A673 (cell line): ENCODE results near the gene SLC26A1. TPM values are rescaled to one million over a fixed set of nuclear protein-coding genes. Genes with fewer than 3 reads are reported as not detected.

Experiments used
- BruUV-seq: library from RNA; stranded (reverse); fragments of 400-500 nt; replicated peaks from 2 replicates; lab custom pipeline; 2021; lab: Mats Ljungman, UMichigan
- CTCF ChIA-PET: fragments of 300-600 bp; sonication (Branson Sonifier 250); formaldehyde crosslinking; loops from one replicate; lab custom pipeline; 2022; ENCODE audit warnings: antibody characterized with exemption; lab: Charles Lee
- POLR2A ChIA-PET: fragments of 300-600 bp; sonication (Branson Sonifier 250); formaldehyde crosslinking; loops from one replicate; lab custom pipeline; 2022; ENCODE audit warnings: antibody characterized with exemption; ENCODE audit not compliant: low non-redundant PET; lab: Charles Lee
- DNase-seq: peaks from one replicate; pipeline ENCODE4 v3.0.0-alpha.2; 2015; ENCODE audit warnings: low spot score
- H3K27ac ChIP-seq: fragments of 200-600 bp; sonication (generic); 2 replicates; pipeline ENCODE4 v1.5.1; 2016; ENCODE audit warnings: mixed run types, low read depth, mild to moderate bottlenecking, mixed read lengths, antibody characterized with exemption, low read length; ENCODE audit not compliant: poor library complexity, severe bottlenecking
- H3K27me3 ChIP-seq: fragments of 200-600 bp; sonication (generic); replicated peaks from 2 replicates; pipeline ENCODE4 v1.6.1; 2017; ENCODE audit warnings: mixed run types, low read depth, mild to moderate bottlenecking, mixed read lengths, antibody characterized with exemption, low read length; ENCODE audit not compliant: insufficient read depth, poor library complexity
- H3K36me3 ChIP-seq: fragments of 200-600 bp; sonication (generic); 2 replicates; pipeline ENCODE4 v1.6.1; 2016; ENCODE audit warnings: mixed run types, mild to moderate bottlenecking, mixed read lengths, antibody characterized with exemption, low read length; ENCODE audit not compliant: insufficient read depth, poor library complexity, severe bottlenecking
- H3K4me1 ChIP-seq: fragments of 200-600 bp; sonication (generic); 2 replicates; pipeline ENCODE4 v1.6.1; 2017; ENCODE audit warnings: mixed run types, mild to moderate bottlenecking, mixed read lengths, antibody characterized with exemption, low read length; ENCODE audit not compliant: insufficient read depth, poor library complexity, severe bottlenecking
- H3K4me3 ChIP-seq: fragments of 200-600 bp; sonication (generic); 2 replicates; pipeline ENCODE4 v1.5.1; 2016; ENCODE audit warnings: low read depth, mixed run types, mild to moderate bottlenecking, mixed read lengths, low read length; ENCODE audit not compliant: poor library complexity, severe bottlenecking
- H3K9me3 ChIP-seq: fragments of 200-600 bp; sonication (generic); 2 replicates; pipeline ENCODE4 v1.6.1; 2016; ENCODE audit warnings: mixed run types, low read depth, mild to moderate bottlenecking, mixed read lengths, antibody characterized with exemption, low read length; ENCODE audit not compliant: poor library complexity, severe bottlenecking
- EZH2 ChIP-seq: fragments of 200-600 bp; sonication (generic); IDR thresholded peaks from 2 replicates; pipeline ENCODE4 v1.6.1; 2017; ENCODE audit warnings: borderline replicate concordance, low read depth, mild to moderate bottlenecking, mixed read lengths, antibody characterized with exemption, low read length; ENCODE audit not compliant: poor library complexity, severe bottlenecking
- intact Hi-C: fragments of 100-400 bp; cut with micrococcal nuclease; formaldehyde crosslinking; loops from one replicate; pipeline ENCODE4 v1.10.0; 2022; ENCODE audit not compliant: unreplicated experiment
- total RNA-seq: library from RNA; stranded (reverse); gene quantifications from 2 replicates; pipeline ENCODE4 v1.2.3, GENCODE V29; 2021
- TF ChIP-seq, protein P1 (sequence below): fragments of 300-800, 200-600 bp; sonication (generic); conservative IDR thresholded peaks from 2 replicates; pipeline ENCODE4 v1.5.1; 2017; ENCODE audit warnings: low read depth, mild to moderate bottlenecking, antibody characterized with exemption, low read length, moderate library complexity, mixed read lengths

Gene SLC26A1
- total RNA-seq, 1 experiment from 2014 or later: 0.30 TPM

DNA sequence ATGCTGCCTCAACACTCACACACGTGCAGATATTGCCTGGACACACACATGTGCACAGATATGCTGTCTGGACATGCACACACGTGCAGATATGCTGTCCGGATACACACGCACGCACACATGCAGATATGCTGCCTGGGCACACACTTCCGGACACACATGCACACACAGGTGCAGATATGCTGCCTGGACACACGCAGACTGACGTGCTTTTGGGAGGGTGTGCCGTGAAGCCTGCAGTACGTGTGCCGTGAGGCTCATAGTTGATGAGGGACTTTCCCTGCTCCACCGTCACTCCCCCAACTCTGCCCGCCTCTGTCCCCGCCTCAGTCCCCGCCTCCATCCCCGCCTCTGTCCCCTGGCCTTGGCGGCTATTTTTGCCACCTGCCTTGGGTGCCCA is 32.9 kb upstream of the SLC26A1 start:
- no peaks in the 10 kb centered on the region for H3K9me3 ChIP-seq
- no peak overlapping the region for H3K27ac ChIP-seq
- H3K36me3 ChIP-seq: peaks cover 6% of the 10 kb centered on the region
- TF ChIP-seq, protein P1, sequence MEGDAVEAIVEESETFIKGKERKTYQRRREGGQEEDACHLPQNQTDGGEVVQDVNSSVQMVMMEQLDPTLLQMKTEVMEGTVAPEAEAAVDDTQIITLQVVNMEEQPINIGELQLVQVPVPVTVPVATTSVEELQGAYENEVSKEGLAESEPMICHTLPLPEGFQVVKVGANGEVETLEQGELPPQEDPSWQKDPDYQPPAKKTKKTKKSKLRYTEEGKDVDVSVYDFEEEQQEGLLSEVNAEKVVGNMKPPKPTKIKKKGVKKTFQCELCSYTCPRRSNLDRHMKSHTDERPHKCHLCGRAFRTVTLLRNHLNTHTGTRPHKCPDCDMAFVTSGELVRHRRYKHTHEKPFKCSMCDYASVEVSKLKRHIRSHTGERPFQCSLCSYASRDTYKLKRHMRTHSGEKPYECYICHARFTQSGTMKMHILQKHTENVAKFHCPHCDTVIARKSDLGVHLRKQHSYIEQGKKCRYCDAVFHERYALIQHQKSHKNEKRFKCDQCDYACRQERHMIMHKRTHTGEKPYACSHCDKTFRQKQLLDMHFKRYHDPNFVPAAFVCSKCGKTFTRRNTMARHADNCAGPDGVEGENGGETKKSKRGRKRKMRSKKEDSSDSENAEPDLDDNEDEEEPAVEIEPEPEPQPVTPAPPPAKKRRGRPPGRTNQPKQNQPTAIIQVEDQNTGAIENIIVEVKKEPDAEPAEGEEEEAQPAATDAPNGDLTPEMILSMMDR: no peak
- no peak for TF ChIP-seq EZH2
- DNase-seq: no peak
- intact Hi-C loops: no loop called here
- H3K4me3 ChIP-seq: no peak overlapping the region
- ChIA-PET CTCF (no interaction called here), POLR2A (no interaction called here)
- no TSS peak for BruUV-seq
- H3K27me3 ChIP-seq: no peaks in the 10 kb centered on the region
- peaks cover 15% of the 10 kb centered on the region for H3K4me1 ChIP-seq

DNA sequence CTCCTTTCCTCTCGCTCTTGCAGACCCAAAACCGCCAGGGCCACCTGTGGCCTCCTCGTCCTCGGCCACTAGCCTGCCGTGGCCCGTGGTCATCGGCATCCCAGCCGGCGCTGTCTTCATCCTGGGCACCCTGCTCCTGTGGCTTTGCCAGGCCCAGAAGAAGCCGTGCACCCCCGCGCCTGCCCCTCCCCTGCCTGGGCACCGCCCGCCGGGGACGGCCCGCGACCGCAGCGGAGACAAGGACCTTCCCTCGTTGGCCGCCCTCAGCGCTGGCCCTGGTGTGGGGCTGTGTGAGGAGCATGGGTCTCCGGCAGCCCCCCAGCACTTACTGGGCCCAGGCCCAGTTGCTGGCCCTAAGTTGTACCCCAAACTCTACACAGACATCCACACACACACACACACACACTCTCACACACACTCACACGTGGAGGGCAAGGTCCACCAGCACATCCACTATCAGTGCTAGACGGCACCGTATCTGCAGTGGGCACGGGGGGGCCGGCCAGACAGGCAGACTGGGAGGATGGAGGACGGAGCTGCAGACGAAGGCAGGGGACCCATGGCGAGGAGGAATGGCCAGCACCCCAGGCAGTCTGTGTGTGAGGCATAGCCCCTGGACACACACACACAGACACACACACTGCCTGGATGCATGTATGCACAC is 31.8 kb upstream of the SLC26A1 start:
- Histone ChIP-seq H3K9me3 (no peaks in the 10 kb centered on the region), H3K27me3 (no peaks in the 10 kb centered on the region), H3K36me3 (peaks cover 6% of the 10 kb centered on the region), H3K27ac (no peak overlapping the region), H3K4me1 (peaks cover 4% of the 10 kb centered on the region), H3K4me3 (no peak overlapping the region)
- BruUV-seq: no TSS peak
- intact Hi-C loops: no loop called here
- DNase-seq: no peak
- TF ChIP-seq, protein P1: no peak
- no peak for TF ChIP-seq EZH2
- ChIA-PET CTCF (no interaction called here), POLR2A (no interaction called here)

DNA sequence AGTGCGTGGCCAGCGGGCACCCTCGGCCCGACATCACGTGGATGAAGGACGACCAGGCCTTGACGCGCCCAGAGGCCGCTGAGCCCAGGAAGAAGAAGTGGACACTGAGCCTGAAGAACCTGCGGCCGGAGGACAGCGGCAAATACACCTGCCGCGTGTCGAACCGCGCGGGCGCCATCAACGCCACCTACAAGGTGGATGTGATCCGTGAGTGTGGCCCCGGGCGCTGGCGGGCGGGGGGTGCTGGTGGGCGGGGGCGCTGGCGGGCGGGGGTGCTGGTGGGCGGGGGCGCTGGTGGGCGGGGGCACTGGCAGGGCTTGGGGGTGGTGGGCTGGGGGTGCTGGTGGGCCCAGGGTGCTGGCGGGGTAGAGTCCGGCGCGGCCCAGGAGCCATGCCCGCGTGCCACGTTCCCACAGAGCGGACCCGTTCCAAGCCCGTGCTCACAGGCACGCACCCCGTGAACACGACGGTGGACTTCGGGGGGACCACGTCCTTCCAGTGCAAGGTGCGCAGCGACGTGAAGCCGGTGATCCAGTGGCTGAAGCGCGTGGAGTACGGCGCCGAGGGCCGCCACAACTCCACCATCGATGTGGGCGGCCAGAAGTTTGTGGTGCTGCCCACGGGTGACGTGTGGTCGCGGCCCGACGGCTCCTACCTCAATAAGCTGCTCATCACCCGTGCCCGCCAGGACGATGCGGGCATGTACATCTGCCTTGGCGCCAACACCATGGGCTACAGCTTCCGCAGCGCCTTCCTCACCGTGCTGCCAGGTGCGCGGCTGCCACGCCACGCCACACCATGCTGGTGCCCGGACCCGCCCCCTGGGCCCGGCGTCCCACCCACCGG is 30.9 kb upstream of the SLC26A1 start:
- no peak for DNase-seq
- Histone ChIP-seq H3K4me1 (peaks cover 7% of the 10 kb centered on the region), H3K36me3 (peaks cover 6% of the 10 kb centered on the region), H3K9me3 (no peaks in the 10 kb centered on the region), H3K4me3 (no peak overlapping the region), H3K27me3 (no peaks in the 10 kb centered on the region), H3K27ac (no peak overlapping the region)
- BruUV-seq: TSS peak; percentile 24
- TF ChIP-seq EZH2: no peak
- TF ChIP-seq, protein P1: no peak
- ChIA-PET POLR2A (no interaction called here), CTCF (no interaction called here)
- intact Hi-C loops: no loop called here
